ENCODE measurements around the gene SMARCD2. TPM values are rescaled to one million over a fixed set of nuclear protein-coding genes. Genes with fewer than 3 reads are reported as not detected.
"Not testable (repeated sequence)": the region's sequence is repeated elsewhere in the genome, so short reads cannot be mapped to it uniquely, and the experiment has no call there.

SMARCD2 gene
- total and polyA plus RNA-seq, 2 experiments from 2014 or later: 39.2 to 40.3 TPM

DNA sequence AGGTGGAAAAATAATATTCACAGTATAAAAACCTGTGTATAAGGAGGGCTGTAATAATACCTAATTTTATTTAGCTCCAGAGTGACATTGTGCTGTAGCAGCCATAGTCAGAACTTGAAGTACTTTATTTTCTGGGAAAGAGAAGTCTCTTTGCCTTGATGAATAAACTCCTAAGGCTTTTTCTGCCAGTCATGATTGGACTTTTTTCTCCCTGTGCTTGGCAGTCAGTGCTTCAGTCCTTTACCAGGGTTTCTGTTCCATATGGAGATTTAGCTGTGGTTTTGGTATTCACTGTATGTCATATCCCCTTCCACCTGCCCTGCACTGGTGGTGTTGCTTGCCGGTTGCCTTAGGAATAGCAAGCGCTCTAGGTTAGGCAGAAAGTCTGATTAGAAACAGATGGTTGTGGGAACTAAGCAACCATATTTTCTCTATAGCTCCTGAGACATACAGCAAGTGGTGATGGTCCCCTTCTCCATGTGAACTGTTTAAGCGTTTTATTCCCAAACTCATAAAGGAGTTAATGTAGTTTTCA, 43.8 kb downstream of the SMARCD2 start:
- Histone ChIP-seq H3K4me3 (no peak overlapping the region), H3K27ac (no peak overlapping the region), H3K36me3 (peaks cover 76% of the 10 kb centered on the region), H3K27me3 (no peaks in the 10 kb centered on the region), H3K9me3 (ENCODE audit: low read depth) (no peaks in the 10 kb centered on the region), H3K4me1 (ENCODE audit: low read depth) (no peaks in the 10 kb centered on the region)
- DNase-seq (ENCODE audit: low read depth in 1 of 2, low spot score in 1 of 2): no peak
- TF ChIP-seq, protein P1, sequence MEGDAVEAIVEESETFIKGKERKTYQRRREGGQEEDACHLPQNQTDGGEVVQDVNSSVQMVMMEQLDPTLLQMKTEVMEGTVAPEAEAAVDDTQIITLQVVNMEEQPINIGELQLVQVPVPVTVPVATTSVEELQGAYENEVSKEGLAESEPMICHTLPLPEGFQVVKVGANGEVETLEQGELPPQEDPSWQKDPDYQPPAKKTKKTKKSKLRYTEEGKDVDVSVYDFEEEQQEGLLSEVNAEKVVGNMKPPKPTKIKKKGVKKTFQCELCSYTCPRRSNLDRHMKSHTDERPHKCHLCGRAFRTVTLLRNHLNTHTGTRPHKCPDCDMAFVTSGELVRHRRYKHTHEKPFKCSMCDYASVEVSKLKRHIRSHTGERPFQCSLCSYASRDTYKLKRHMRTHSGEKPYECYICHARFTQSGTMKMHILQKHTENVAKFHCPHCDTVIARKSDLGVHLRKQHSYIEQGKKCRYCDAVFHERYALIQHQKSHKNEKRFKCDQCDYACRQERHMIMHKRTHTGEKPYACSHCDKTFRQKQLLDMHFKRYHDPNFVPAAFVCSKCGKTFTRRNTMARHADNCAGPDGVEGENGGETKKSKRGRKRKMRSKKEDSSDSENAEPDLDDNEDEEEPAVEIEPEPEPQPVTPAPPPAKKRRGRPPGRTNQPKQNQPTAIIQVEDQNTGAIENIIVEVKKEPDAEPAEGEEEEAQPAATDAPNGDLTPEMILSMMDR (IDR thresholded peaks at IDR 0.05; ENCODE audit: low read depth, low read length): no peak

DNA sequence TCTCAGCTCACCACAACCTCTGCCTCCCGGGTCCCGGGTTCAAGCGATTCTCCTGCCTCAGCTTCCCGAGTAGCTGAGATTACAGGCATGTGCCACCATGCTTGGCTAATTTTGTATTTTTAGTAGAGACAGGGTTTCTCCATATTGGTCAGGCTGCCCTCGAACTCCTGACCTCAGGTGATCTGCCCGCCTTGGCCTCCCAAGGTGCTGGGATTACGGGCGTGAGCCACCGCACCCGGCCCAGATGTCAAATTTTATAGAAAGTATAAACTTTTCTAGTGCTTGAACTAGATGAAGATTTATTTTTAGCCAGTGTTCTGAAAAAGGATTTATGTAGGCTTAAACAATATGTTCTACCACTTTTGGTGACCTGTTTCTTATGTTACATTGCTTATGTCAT, 46.1 kb downstream of the SMARCD2 start:
- not testable (repeated sequence) for H3K27me3 ChIP-seq; H3K9me3 ChIP-seq (ENCODE audit: low read depth); DNase-seq (ENCODE audit: low read depth in 1 of 2, low spot score in 1 of 2); H3K4me1 ChIP-seq (ENCODE audit: low read depth); H3K27ac ChIP-seq; H3K4me3 ChIP-seq
- H3K36me3 ChIP-seq: peaks cover 76% of the 10 kb centered on the region

DNA sequence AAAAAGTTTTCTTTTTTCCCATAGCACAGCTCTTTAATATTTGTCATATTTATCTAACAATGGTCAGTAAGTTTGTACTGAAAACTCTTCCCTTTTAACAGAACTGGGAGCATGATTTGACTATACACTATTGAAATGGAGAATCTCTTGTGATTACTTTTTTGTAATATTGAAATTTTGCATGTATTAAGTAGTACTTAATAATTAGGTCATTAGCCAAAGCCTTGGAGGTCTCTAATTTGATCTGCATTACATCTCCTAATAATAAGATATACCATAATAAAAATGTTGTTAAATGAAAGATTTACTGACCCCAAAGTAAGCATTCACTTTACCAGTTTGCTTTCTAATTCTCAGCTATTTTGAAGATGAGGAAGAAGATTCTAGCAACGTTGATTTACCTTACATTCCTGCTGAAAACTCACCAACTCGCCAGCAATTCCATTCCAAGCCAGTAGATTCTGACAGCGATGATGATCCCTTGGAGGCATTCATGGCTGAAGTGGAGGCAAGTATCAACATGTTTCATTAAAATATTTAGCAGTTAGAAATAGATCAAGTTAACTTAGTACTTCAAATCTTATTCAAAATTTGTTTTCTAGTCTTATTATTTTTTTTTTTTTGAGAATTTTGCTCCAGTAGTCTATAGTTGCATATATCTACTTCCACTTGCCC, 50.3 kb downstream of the SMARCD2 start:
- peaks cover 66% of the 10 kb centered on the region for H3K36me3 ChIP-seq
- H3K27me3 ChIP-seq: no peaks in the 10 kb centered on the region
- no peak for DNase-seq (ENCODE audit: low read depth in 1 of 2, low spot score in 1 of 2)
- no peak overlapping the region for H3K27ac ChIP-seq
- TF ChIP-seq, protein P1 (IDR thresholded peaks at IDR 0.05; ENCODE audit: low read depth, low read length): no peak
- H3K4me1 ChIP-seq (ENCODE audit: low read depth): no peaks in the 10 kb centered on the region
- no peak overlapping the region for H3K4me3 ChIP-seq
- no peaks in the 10 kb centered on the region for H3K9me3 ChIP-seq (ENCODE audit: low read depth)

DNA sequence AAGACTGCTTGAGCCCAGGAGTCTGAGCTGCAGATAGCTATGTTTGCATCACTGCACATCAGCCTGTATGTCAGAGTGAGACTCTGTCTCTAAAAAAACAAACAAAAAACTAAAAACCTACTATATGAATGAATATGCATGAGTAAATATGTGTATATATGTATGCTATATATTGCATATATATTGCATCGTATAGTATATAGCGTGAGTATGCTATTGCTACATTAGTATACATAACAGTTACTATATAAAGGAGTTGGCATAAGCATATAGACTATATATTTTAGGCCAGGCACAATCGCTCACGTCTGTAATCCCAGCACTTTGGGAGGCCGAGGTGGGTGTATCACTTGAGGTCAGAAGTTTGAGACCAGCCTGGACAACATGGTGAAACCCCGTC, 52.4 kb downstream of the SMARCD2 start:
- no peaks in the 10 kb centered on the region for H3K27me3 ChIP-seq
- no peaks in the 10 kb centered on the region for H3K9me3 ChIP-seq (ENCODE audit: low read depth)
- H3K4me1 ChIP-seq (ENCODE audit: low read depth): no peaks in the 10 kb centered on the region
- H3K27ac ChIP-seq: no peak overlapping the region
- TF ChIP-seq, protein P1 (IDR thresholded peaks at IDR 0.05; ENCODE audit: low read depth, low read length): no peak
- peaks cover 54% of the 10 kb centered on the region for H3K36me3 ChIP-seq
- no peak overlapping the region for H3K4me3 ChIP-seq
- no peak for DNase-seq (ENCODE audit: low read depth in 1 of 2, low spot score in 1 of 2)

DNA sequence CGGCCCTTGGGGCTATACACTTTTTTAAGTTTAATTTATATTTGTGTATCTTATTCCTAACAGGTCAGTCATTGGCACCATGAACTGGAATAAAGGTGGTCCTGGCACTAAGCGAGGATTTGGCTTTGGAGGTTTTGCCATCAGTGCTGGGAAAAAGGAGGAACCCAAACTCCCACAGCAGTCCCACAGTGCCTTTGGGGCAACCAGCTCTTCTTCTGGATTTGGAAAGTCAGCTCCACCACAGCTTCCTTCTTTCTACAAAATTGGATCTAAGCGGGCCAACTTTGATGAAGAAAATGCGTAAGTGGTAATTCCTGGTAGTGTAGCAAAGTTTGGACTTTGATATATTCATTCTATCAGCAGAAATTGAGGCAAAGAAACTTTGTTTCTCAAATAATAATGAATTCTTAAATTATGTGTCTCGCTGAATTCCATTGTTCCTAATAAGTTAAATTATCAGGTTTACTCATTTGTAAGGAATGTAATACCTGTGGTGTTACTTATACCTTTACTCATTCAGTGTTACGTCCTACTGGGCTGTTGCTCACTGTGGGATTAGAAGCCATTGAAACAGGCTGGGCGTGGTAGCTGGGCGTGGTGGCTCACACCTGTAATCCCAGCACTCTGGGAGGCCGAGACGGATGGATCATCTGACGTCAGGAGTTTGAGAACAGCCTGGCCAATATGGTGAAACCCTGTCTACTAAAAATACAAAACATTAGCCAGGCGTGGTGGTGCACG, 55.3 kb downstream of the SMARCD2 start:
- Histone ChIP-seq H3K27me3 (no peaks in the 10 kb centered on the region), H3K9me3 (ENCODE audit: low read depth) (no peaks in the 10 kb centered on the region), H3K36me3 (peaks cover 31% of the 10 kb centered on the region), H3K4me3 (no peak overlapping the region), H3K4me1 (ENCODE audit: low read depth) (no peaks in the 10 kb centered on the region), H3K27ac (no peak overlapping the region)
- no peak for DNase-seq (ENCODE audit: low read depth in 1 of 2, low spot score in 1 of 2)
- TF ChIP-seq, protein P1 (IDR thresholded peaks at IDR 0.05; ENCODE audit: low read depth, low read length): no peak

DNA sequence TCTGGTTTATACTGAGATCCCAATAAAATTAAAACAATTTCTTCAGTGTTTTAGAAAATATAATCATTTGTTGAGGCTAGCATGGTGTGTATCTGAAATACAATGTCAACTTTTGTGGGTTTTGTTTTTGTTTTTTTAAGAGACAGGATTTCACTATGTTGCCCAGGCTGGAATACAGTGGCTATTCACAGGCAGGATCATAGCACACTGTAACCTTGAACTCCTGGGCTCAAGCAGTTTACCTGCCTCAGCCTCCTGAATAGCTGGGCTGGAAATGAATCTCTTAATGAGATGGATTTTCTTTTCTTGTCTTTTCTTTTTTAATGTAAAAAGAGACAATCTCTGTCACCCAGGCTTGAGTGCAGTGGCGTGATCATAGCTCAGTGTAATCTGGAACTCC, 56.4 kb downstream of the SMARCD2 start:
- Histone ChIP-seq H3K27ac (no peak overlapping the region), H3K9me3 (ENCODE audit: low read depth) (no peaks in the 10 kb centered on the region), H3K4me1 (ENCODE audit: low read depth) (no peaks in the 10 kb centered on the region), H3K27me3 (no peaks in the 10 kb centered on the region), H3K36me3 (peaks cover 26% of the 10 kb centered on the region), H3K4me3 (no peak overlapping the region)
- DNase-seq (ENCODE audit: low read depth in 1 of 2, low spot score in 1 of 2): no peak
- TF ChIP-seq, protein P1 (IDR thresholded peaks at IDR 0.05; ENCODE audit: low read depth, low read length): no peak
